ENCODE measurements around the gene PRRX2. TPM values are rescaled to one million over a fixed set of nuclear protein-coding genes. Genes with fewer than 3 reads are reported as not detected.

Gene PRRX2
- total RNA-seq, 1 donor from 2014 or later, result 112 TPM

DNA sequence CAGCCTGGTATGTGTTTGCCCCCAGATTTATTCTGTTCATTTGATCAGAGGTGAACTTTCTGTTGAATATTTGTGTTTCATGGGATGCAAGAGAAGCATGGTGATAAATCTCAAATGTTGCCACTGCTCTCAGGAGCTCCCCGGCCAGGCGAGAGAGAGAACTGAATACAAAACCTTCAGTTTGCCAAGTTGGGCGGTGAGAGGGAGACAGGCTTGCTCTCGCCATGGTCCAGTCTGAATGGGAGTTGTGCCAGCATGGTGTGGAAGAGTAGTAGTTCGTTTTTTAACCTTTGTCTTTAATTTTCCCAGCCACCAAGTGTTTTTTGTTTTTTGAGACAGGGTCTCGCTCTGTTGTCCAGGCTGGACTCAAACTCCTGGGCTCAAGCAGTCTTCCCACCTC is 36.7 kb upstream of the PRRX2 start:
- Histone ChIP-seq H3K27me3 (no peaks in the 10 kb centered on the region), H3K27ac (no peak overlapping the region), H3K4me3 (no peak overlapping the region), H3K4me1 (peaks cover 4 to 22% of the 10 kb centered on the region in 2 donors), H3K36me3 (peaks cover 7 to 17% of the 10 kb centered on the region in 2 donors), H3K9me3 (no peaks in the 10 kb centered on the region)
- DNase-seq (ENCODE audit: low spot score in 2 of 2), result no peak
- TF ChIP-seq, protein P1, sequence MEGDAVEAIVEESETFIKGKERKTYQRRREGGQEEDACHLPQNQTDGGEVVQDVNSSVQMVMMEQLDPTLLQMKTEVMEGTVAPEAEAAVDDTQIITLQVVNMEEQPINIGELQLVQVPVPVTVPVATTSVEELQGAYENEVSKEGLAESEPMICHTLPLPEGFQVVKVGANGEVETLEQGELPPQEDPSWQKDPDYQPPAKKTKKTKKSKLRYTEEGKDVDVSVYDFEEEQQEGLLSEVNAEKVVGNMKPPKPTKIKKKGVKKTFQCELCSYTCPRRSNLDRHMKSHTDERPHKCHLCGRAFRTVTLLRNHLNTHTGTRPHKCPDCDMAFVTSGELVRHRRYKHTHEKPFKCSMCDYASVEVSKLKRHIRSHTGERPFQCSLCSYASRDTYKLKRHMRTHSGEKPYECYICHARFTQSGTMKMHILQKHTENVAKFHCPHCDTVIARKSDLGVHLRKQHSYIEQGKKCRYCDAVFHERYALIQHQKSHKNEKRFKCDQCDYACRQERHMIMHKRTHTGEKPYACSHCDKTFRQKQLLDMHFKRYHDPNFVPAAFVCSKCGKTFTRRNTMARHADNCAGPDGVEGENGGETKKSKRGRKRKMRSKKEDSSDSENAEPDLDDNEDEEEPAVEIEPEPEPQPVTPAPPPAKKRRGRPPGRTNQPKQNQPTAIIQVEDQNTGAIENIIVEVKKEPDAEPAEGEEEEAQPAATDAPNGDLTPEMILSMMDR (IDR thresholded peaks at IDR 0.05), result no peak
- intact Hi-C loops (cut with DNase I), result loop anchor here (5.0 kb wide), 1 partner anchor 451 kb away; the partner anchor contains the start of gene IER5L

DNA sequence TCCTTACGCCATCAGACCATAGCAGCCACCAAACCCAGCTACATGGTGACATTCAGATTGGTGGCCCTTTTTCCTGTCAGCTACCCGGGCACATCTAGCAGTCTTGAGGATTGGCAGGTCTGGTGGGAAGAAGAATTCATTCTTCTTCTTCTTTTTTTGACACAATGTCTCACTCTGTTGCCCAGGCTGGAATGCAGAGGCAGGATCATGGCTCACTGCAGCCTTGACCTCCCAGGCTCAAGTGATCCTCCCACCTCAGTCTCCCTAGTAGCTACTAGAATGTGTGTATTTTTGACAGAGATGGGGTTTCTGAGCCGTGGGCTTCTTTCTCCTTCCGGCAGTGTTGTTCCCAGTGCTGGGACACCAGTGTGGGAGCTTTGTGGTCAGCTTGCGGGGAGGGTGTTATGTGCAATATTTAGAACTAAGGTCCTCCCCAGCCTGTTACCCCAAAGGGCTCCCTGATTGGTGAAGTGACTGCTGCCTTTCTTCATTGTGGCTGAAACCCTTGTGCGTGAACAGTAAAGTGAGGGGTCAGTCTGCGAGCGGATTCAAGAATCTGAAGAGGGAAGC is 36.1 kb upstream of the PRRX2 start:
- intact Hi-C loops (cut with DNase I), result loop anchor here (5.0 kb wide), 1 partner anchor 452 kb away; the partner anchor contains the start of gene IER5L
- no peak overlapping the region for H3K4me3 ChIP-seq
- H3K4me1 ChIP-seq, result peaks cover 4 to 22% of the 10 kb centered on the region in 2 donors
- H3K27me3 ChIP-seq, result no peaks in the 10 kb centered on the region
- TF ChIP-seq, protein P1 (IDR thresholded peaks at IDR 0.05), result no peak
- H3K27ac ChIP-seq, result no peak overlapping the region
- no peaks in the 10 kb centered on the region for H3K9me3 ChIP-seq
- DNase-seq (ENCODE audit: low spot score in 2 of 2), result no peak
- peaks cover 13 to 24% of the 10 kb centered on the region in 2 donors for H3K36me3 ChIP-seq

DNA sequence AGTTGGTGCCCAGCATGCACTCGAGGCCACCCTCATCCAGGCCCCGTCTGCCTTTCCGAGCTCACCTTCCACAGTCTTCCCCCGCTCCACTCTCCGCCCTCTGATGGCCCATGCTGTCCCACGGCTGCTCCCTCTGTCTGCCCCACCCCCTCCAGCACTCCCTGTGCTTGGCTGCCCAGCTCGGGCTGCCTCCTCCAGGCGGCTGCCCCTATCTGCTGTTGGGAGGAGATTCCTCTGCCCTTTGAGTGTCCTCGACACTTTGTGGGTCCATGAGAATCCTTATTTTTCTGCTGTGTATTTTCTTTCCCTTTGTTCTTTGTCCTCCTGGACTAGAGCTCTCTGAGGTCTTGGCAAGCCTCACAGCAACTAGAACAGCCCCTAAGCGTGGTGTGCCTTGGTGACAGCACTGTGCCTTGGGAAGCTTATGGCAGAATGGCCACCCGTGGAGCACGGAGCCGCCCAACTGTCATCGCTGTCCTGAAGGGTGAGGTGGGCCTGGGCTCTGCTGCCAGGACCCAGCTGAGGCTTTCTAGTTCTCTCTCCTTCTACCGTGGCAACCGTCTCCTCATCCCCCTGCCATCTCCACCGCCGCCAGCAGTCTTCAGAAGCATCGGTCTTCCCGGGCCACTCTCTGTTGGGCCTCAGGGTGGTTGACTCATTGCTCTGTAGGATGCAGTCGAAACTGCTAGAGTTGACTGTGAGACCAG is 34.3 kb upstream of the PRRX2 start:
- intact Hi-C loops (cut with DNase I), result no loop called here
- Histone ChIP-seq H3K36me3 (peaks cover 29 to 40% of the 10 kb centered on the region in 2 donors), H3K27me3 (no peaks in the 10 kb centered on the region), H3K4me1 (peaks cover 4 to 22% of the 10 kb centered on the region in 2 donors), H3K27ac (no peak overlapping the region), H3K9me3 (no peaks in the 10 kb centered on the region), H3K4me3 (no peak overlapping the region)
- no peak for DNase-seq (ENCODE audit: low spot score in 2 of 2)
- TF ChIP-seq, protein P1 (IDR thresholded peaks at IDR 0.05), result no peak

DNA sequence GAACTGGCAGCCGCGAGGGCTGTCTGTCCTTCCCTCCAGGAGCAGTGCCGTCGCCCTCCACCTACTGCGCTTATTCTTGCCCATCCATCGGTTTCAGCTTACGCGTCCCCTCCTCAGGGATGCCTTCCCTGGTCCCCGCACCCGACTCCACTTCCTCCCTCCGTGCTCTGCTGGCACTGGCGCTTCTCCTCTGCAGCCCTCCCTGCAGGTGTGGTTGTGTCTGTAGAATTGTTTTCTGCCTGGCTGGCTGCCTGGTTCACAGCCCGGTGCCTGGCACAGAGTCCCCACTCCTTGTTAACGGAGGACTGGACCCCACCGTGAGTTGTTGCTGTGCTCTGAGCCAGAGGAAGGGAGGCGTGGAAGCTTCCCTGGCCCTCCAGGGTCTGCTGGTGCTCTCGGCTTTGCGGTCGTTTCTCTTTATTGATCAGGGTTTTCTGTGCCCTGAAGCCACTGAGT is 33.7 kb upstream of the PRRX2 start:
- intact Hi-C loops (cut with DNase I), result no loop called here
- Histone ChIP-seq H3K36me3 (peaks cover 34 to 44% of the 10 kb centered on the region in 2 donors), H3K27me3 (no peaks in the 10 kb centered on the region), H3K4me3 (no peak overlapping the region), H3K4me1 (peaks cover 3 to 21% of the 10 kb centered on the region in 2 donors), H3K27ac (no peak overlapping the region), H3K9me3 (no peaks in the 10 kb centered on the region)
- TF ChIP-seq, protein P1 (IDR thresholded peaks at IDR 0.05), result no peak
- no peak for DNase-seq (ENCODE audit: low spot score in 2 of 2)

DNA sequence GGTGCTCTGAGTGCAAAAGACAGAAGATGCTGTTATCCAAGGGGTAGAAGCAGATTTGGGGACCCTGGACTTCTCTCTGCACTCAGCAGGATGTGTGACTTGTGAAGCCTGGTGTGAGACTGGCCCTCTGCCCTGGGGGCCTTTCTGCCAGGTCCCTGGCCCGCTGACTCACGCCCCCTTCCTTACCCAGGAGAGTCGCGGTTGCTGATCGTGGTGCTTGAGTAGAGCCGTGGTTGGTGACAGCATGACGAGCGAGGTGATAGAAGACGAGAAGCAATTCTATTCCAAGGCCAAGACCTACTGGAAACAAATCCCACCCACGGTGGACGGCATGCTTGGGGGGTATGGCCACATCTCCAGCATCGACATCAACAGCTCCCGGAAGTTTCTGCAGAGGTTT is 33.0 kb upstream of the PRRX2 start:
- no peak for DNase-seq (ENCODE audit: low spot score in 2 of 2)
- intact Hi-C loops (cut with DNase I), result no loop called here
- Histone ChIP-seq H3K27me3 (no peaks in the 10 kb centered on the region), H3K27ac (no peak overlapping the region), H3K36me3 (peaks cover 42 to 52% of the 10 kb centered on the region in 2 donors), H3K9me3 (no peaks in the 10 kb centered on the region), H3K4me1 (peaks cover 0 to 14% of the 10 kb centered on the region in 2 donors), H3K4me3 (no peak overlapping the region)
- TF ChIP-seq, protein P1 (IDR thresholded peaks at IDR 0.05), result no peak
